Ascending aorta (tissue), 2 donors: ENCODE data around the gene ENDOD1. TPM values are rescaled to one million over a fixed set of nuclear protein-coding genes. Genes with fewer than 3 reads are reported as not detected.

ENCODE experiments used
- DNase-seq, 2 donors: peaks; one replicate each; pipeline ENCODE4 v3.0.0-alpha.2; 2019; ENCODE audit warnings: low spot score in 2 of 2
- H3K27ac ChIP-seq, 2 donors: fragments of 200-600 bp; sonication (generic); one replicate each; pipeline ENCODE4 v1.5.1; 2016 to 2017; ENCODE audit warnings: mild to moderate bottlenecking in 1 of 2
- H3K27me3 ChIP-seq: fragments of 200-600 bp; sonication (generic); one replicate; pipeline ENCODE4 v1.5.1; 2017
- H3K36me3 ChIP-seq, 2 donors: fragments of 200-600 bp; sonication (generic); one replicate each; pipeline ENCODE4 v1.5.1; 2016
- H3K4me1 ChIP-seq, 2 donors: fragments of 200-600 bp; sonication (generic); one replicate each; pipeline ENCODE4 v1.5.1; 2016 to 2017; ENCODE audit warnings: mild to moderate bottlenecking in 1 of 2
- H3K4me3 ChIP-seq, 2 donors: fragments of 200-600 bp; sonication (generic); one replicate each; pipeline ENCODE4 v1.5.1; 2016 to 2017; ENCODE audit warnings: mild to moderate bottlenecking in 1 of 2
- H3K9me3 ChIP-seq, 2 donors: fragments of 200-600 bp; sonication (generic); one replicate each; pipeline ENCODE4 v1.5.1; 2016
- intact Hi-C: fragments of 100-400 bp; cut with DNase I; formaldehyde crosslinking; loops from one replicate; pipeline ENCODE4 v1.15.1; 2023
- total RNA-seq: library from RNA; depleted of rRNA; stranded (reverse); fragments of >200 nt; gene quantifications from one replicate; pipeline ENCODE4 v1.1.0, GENCODE V29; 2016
- TF ChIP-seq, protein P1 (sequence below), 3 experiments: fragments of 200-600 bp in 2 of 3; fragments of 450-650 bp in 1 of 3; sonication (generic) in 2 of 3; IDR thresholded peaks; one replicate each; pipeline ENCODE4 v1.5.1; 2016 to 2019; ENCODE audit warnings: antibody characterized with exemption in 3 of 3, mild to moderate bottlenecking in 1 of 3, moderate library complexity in 1 of 3

The ENDOD1 gene
- total RNA-seq, 1 donor from 2014 or later: 60.2 TPM

DNA sequence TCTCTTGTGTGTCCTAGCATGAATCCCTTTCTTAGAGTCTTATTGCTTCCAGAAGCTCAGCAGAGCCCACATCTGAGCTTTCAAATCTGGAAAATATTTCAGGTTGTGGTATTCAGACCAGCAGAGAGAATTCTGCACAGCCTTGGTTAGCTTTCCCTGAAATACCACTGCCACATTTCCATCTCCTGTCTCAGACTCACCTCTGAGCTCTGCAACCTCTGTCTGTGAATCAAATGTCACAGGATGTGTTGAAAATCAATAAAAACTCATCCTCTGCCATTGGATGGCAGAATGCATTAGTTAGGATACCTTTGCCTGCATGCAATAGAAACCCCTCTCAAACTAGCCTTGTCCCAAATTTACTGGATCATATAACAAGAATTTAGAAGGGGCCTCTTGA, 47.7 kb downstream of the ENDOD1 start:
- no peaks in the 10 kb centered on the region for H3K27me3 ChIP-seq
- H3K4me3 ChIP-seq: no peak overlapping the region
- intact Hi-C loops: no loop called here
- TF ChIP-seq, protein P1, sequence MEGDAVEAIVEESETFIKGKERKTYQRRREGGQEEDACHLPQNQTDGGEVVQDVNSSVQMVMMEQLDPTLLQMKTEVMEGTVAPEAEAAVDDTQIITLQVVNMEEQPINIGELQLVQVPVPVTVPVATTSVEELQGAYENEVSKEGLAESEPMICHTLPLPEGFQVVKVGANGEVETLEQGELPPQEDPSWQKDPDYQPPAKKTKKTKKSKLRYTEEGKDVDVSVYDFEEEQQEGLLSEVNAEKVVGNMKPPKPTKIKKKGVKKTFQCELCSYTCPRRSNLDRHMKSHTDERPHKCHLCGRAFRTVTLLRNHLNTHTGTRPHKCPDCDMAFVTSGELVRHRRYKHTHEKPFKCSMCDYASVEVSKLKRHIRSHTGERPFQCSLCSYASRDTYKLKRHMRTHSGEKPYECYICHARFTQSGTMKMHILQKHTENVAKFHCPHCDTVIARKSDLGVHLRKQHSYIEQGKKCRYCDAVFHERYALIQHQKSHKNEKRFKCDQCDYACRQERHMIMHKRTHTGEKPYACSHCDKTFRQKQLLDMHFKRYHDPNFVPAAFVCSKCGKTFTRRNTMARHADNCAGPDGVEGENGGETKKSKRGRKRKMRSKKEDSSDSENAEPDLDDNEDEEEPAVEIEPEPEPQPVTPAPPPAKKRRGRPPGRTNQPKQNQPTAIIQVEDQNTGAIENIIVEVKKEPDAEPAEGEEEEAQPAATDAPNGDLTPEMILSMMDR (IDR thresholded peaks at IDR 0.05): no peak
- no peak for DNase-seq
- H3K27ac ChIP-seq: no peak overlapping the region
- no peaks in the 10 kb centered on the region for H3K9me3 ChIP-seq
- H3K4me1 ChIP-seq: no peaks in the 10 kb centered on the region
- peaks cover under 1 to 4% of the 10 kb centered on the region in 2 donors for H3K36me3 ChIP-seq

DNA sequence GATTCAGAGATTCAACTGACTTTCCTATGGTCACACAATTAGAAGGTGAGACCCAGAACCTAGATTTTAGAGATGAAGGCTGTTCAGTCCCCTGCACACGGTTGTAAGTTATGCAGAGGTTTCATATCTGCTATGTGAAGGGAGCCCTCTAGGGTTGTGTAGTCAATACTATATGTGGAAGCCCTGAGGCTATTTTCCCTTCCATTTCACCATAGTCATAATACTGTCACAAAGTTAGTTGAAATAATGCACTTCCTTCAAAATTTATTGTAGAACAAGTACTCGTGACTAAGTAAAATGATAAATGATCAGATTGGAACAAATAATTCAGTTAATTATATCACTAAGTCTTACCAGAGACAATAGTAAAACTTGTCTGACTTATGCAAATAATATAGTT, 48.8 kb downstream of the ENDOD1 start:
- intact Hi-C loops: no loop called here
- no peaks in the 10 kb centered on the region for H3K9me3 ChIP-seq
- TF ChIP-seq, protein P1 (IDR thresholded peaks at IDR 0.05): peak in 2 of 3 experiments; percentile 29 to 37
- no peaks in the 10 kb centered on the region for H3K36me3 ChIP-seq
- no peaks in the 10 kb centered on the region for H3K27me3 ChIP-seq
- DNase-seq: no peak
- no peaks in the 10 kb centered on the region for H3K4me1 ChIP-seq
- H3K27ac ChIP-seq: no peak overlapping the region
- H3K4me3 ChIP-seq: no peak overlapping the region

DNA sequence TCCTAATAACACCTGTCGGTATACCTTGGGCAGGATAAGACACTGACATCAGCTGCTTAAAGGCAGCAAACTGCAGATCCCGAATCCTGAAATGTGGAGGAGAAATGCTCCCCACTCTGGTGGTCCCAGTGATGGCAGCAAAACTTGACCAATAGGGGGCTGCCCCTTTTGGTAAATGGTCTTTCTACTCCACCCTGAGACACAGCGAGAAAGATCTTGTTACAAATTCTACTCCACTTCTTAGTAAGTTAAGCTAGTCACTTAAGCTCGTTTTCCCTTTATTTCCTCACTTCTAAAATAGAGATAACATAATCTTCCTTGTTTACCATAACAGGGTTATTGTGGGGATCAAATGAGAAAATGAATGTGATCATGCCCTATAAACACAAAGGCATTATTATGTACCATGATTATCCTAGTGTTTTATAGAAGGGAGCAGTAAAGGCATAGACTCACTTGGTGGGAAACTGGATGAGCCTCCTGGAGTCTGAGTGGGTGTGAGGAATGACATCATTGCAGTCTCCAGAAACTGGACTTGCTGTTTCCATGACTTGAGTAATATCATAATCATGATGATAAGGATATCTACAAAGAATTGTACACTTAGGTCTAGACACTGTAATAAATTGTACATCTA, 50.9 kb downstream of the ENDOD1 start:
- no peaks in the 10 kb centered on the region for H3K36me3 ChIP-seq
- no peak for DNase-seq
- H3K4me1 ChIP-seq: no peaks in the 10 kb centered on the region
- intact Hi-C loops: loop anchor here (5.0 kb wide), 1 partner anchor 33 kb away; no protein-coding TSS in a partner anchor
- H3K27me3 ChIP-seq: no peaks in the 10 kb centered on the region
- H3K27ac ChIP-seq: no peak overlapping the region
- H3K9me3 ChIP-seq: no peaks in the 10 kb centered on the region
- TF ChIP-seq, protein P1 (IDR thresholded peaks at IDR 0.05): no peak
- H3K4me3 ChIP-seq: no peak overlapping the region

DNA sequence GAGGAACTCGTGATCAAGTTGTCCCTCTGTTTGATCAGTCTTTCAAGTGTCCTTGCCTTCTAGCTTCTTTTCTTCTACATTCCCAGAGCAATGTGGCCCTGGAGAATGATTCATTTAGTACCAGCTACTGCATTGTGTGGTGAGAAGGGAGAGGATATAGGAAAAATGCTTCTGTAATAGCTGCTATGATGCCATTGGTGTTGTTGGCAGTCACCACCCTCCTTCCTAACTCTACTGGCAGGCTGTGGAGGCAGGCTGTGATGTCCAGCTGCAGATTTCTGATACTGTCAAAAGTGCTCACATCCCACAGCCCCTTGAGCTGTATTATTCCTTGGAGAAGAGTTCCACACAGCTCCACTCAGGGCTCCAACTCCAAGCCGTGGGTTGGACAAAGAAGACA, 52.8 kb downstream of the ENDOD1 start:
- Histone ChIP-seq H3K4me3 (no peak overlapping the region), H3K27me3 (no peaks in the 10 kb centered on the region), H3K9me3 (no peaks in the 10 kb centered on the region), H3K27ac (no peak overlapping the region), H3K36me3 (no peaks in the 10 kb centered on the region), H3K4me1 (no peaks in the 10 kb centered on the region)
- no peak for DNase-seq
- intact Hi-C loops: loop anchor here (5.0 kb wide), 1 partner anchor 35 kb away; no protein-coding TSS in a partner anchor
- TF ChIP-seq, protein P1 (IDR thresholded peaks at IDR 0.05): no peak

DNA sequence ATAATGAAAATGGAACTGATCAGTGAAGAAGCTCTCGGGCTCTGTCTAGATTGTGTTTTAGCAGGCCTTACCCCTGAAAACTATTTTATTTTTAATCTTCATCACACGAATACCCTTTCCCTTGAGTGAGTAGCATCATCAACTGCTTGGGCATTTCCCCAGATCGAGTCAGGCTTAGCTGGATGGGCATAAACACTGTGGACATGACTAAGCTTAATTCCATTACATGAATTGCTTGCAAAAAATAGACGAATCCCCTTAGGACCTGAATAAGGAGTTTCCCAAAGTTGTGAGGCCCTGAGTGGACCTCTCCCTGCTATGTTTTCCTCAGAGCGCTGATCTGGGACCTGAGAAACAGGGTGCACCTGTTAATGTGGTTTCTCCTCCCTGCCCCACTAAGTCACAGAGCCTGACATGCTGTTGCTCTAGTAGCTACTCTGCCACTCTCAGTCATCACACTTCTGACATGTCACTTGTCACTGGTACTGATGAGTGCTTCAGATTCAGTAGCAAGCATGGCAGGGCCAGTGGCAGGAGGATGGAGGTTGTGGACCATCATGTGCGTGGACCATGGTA, 53.5 kb downstream of the ENDOD1 start:
- no peak for DNase-seq
- no peaks in the 10 kb centered on the region for H3K9me3 ChIP-seq
- H3K36me3 ChIP-seq: no peaks in the 10 kb centered on the region
- intact Hi-C loops: loop anchor here (5.0 kb wide), 1 partner anchor 36 kb away; no protein-coding TSS in a partner anchor
- no peak overlapping the region for H3K4me3 ChIP-seq
- H3K4me1 ChIP-seq: no peaks in the 10 kb centered on the region
- H3K27me3 ChIP-seq: no peaks in the 10 kb centered on the region
- TF ChIP-seq, protein P1 (IDR thresholded peaks at IDR 0.05): no peak
- H3K27ac ChIP-seq: no peak overlapping the region
